DND-41 (cell line): ENCODE results near the gene VPS36.
A peak's percentile ranks its signal among the peaks of the same experiment; 100 is the strongest.
"Not testable (repeated sequence)": the region's sequence is repeated elsewhere in the genome, so short reads cannot be mapped to it uniquely, and the experiment has no call there.

Experiments
- ATAC-seq: fragments of 200-7000 bp; cut with Tn5 transposase; 3 replicates; pipeline ENCODE4 v1.9.1; 2021; ENCODE audit warnings: low read depth; ENCODE audit not compliant: insufficient read depth
- DNase-seq: peaks from one replicate; pipeline ENCODE4 v3.0.0-alpha.2; 2020
- H2AFZ ChIP-seq: 2 replicates; pipeline ENCODE4 v1.6.0; 2012; ENCODE audit warnings: low read depth, low read length
- H3K27ac ChIP-seq: 2 replicates; pipeline ENCODE4 v1.5.1; 2012; ENCODE audit warnings: low read length, inconsistent platforms
- H3K27me3 ChIP-seq: fragments of 200-600 bp; sonication (generic); 2 replicates; pipeline ENCODE4 v1.6.0; 2012; ENCODE audit warnings: low read length, mild to moderate bottlenecking, inconsistent platforms; ENCODE audit not compliant: insufficient read depth, poor library complexity
- H3K36me3 ChIP-seq: 2 replicates; pipeline ENCODE4 v1.5.1; 2012; ENCODE audit warnings: low read length, inconsistent platforms; ENCODE audit not compliant: insufficient read depth
- H3K4me1 ChIP-seq: 2 replicates; pipeline ENCODE4 v1.5.1; 2012; ENCODE audit warnings: mild to moderate bottlenecking, low read length; ENCODE audit not compliant: insufficient read depth
- H3K4me2 ChIP-seq: 2 replicates; pipeline ENCODE4 v1.6.0; 2012; ENCODE audit warnings: mild to moderate bottlenecking, moderate library complexity, low read length, inconsistent platforms; ENCODE audit not compliant: insufficient read depth
- H3K4me3 ChIP-seq, 2 experiments: fragments of 200-600 bp in 1 of 2; shearing (Covaris generic) in 1 of 2; 2 replicates each; pipeline ENCODE4 v1.5.1; 2012 to 2016; ENCODE audit warnings: inconsistent platforms in 2 of 2, low read length in 2 of 2, mild to moderate bottlenecking in 2 of 2, low read depth in 1 of 2, moderate library complexity in 1 of 2
- H3K79me2 ChIP-seq: 2 replicates; pipeline ENCODE4 v1.6.0; 2012; ENCODE audit warnings: low read length, inconsistent platforms; ENCODE audit not compliant: insufficient read depth
- H3K9ac ChIP-seq: 2 replicates; pipeline ENCODE4 v1.6.0; 2012; ENCODE audit warnings: low read depth, mild to moderate bottlenecking, inconsistent platforms, low read length, moderate library complexity
- H3K9me3 ChIP-seq: 2 replicates; pipeline ENCODE4 v1.5.1; 2012; ENCODE audit warnings: low read length, moderate library complexity, mild to moderate bottlenecking, inconsistent platforms; ENCODE audit not compliant: insufficient read depth, severe bottlenecking
- H4K20me1 ChIP-seq: 2 replicates; pipeline ENCODE4 v1.6.0; 2012; ENCODE audit warnings: low read length; ENCODE audit not compliant: insufficient read depth
- CTCF ChIP-seq: IDR thresholded peaks from 2 replicates; pipeline ENCODE4 v1.5.1; 2012; ENCODE audit warnings: borderline replicate concordance, low read length, moderate library complexity, mild to moderate bottlenecking; ENCODE audit not compliant: poor library complexity, severe bottlenecking; ENCODE audit errors: extremely low read depth
- EZH2 ChIP-seq: IDR thresholded peaks from 3 replicates; pipeline ENCODE4 v1.6.1; 2012; ENCODE audit warnings: borderline replicate concordance, low read depth, mild to moderate bottlenecking, moderate library complexity, low read length, inconsistent platforms; ENCODE audit not compliant: severe bottlenecking

VPS36 gene

GRCh38 chr13:52468487-52468886, 18.1 kb upstream of the VPS36 start:
- Histone ChIP-seq H3K36me3 (peaks cover 84% of the 10 kb centered on the region), H4K20me1 (peaks cover 10% of the 10 kb centered on the region; the same call in 1 of the 2 replicates), H3K79me2 (peaks cover 60% of the 10 kb centered on the region)
- not testable (repeated sequence) for H3K27me3 ChIP-seq, H3K9ac ChIP-seq, H2AFZ ChIP-seq, H3K27ac ChIP-seq, DNase-seq, H3K4me2 ChIP-seq, H3K4me1 ChIP-seq, H3K4me3 ChIP-seq, H3K9me3 ChIP-seq, ATAC-seq

- Histone ChIP-seq H4K20me1 (peaks cover 37% of the 10 kb centered on the region; the same call in 1 of the 2 replicates), H3K79me2 (peaks cover 96% of the 10 kb centered on the region), H3K9me3 (no peaks in the 10 kb centered on the region), H3K27me3 (no peaks in the 10 kb centered on the region), H3K36me3 (peaks cover 97% of the 10 kb centered on the region), H3K4me1 (peaks cover 50% of the 10 kb centered on the region), H3K27ac (0 out of 2 replicates have a peak overlapping the region, but pooled peaks have one; percentile 23), H2AFZ (no peak overlapping the region), H3K4me3 (peak overlapping the region in 1 of 2 experiments; percentile 28; a peak in 1 of 4 replicates), H3K4me2 (peak overlapping the region; percentile 50; the same call in 1 of the 2 replicates), H3K9ac (no peak overlapping the region)
- ATAC-seq (peak; percentile 55; the same call in 2 of the 3 replicates), DNase-seq (no peak)
- TF ChIP-seq CTCF (no peak), EZH2 (no peak)
Observed at GRCh38 chr13:52463526-52463925, 13.1 kb upstream of the VPS36 start.

- Histone ChIP-seq H3K79me2 (peaks cover 99% of the 10 kb centered on the region), H2AFZ (no peak overlapping the region), H3K36me3 (peaks cover 95% of the 10 kb centered on the region), H3K4me1 (peaks cover 72% of the 10 kb centered on the region), H3K4me2 (peak overlapping the region; percentile 50; the same call in 1 of the 2 replicates), H3K9ac (no peak overlapping the region; the same call in 1 of the 2 replicates), H3K27ac (no peak overlapping the region), H3K27me3 (no peaks in the 10 kb centered on the region), H4K20me1 (peaks cover 50% of the 10 kb centered on the region), H3K4me3 (peak overlapping the region in 1 of 2 experiments; percentile 20; a peak in 1 of 4 replicates), H3K9me3 (no peaks in the 10 kb centered on the region)
- ATAC-seq (peak; percentile 70), DNase-seq (no peak)
- no peak for TF ChIP-seq EZH2
- TF ChIP-seq CTCF, result no peak
Observed at GRCh38 chr13:52461265-52461664, 10.8 kb upstream of the VPS36 start.

GRCh38 chr13:52459668-52460067, 9.2 kb upstream of the VPS36 start:
- Histone ChIP-seq H3K4me1 (peaks cover 77% of the 10 kb centered on the region), H3K9ac (peak overlapping the region; percentile 25; the same call in 1 of the 2 replicates), H3K27me3 (no peaks in the 10 kb centered on the region), H3K27ac (peak overlapping the region; percentile 37; the same call in 1 of the 2 replicates), H4K20me1 (peaks cover 55% of the 10 kb centered on the region), H3K4me3 (peak overlapping the region in 1 of 2 experiments; percentile 31; a peak in 1 of 4 replicates), H3K4me2 (peak overlapping the region; percentile 87; the same call in 1 of the 2 replicates), H3K36me3 (peaks cover 79% of the 10 kb centered on the region), H3K79me2 (peaks cover 95% of the 10 kb centered on the region), H3K9me3 (no peaks in the 10 kb centered on the region), H2AFZ (no peak overlapping the region)
- DNase-seq (no peak), ATAC-seq (no peak)
- TF ChIP-seq CTCF (no peak), EZH2 (no peak)
